Stimulated activated CD8-positive, alpha-beta memory T cell treated with anti-CD3 and anti-CD28 coated beads, Interleukin-7, amount 100 ng/mL, for 48 hours (primary cell): ENCODE measurements around the gene BOLA2B.
"Not testable (repeated sequence)": the region's sequence is repeated elsewhere in the genome, so short reads cannot be mapped to it uniquely, and the experiment has no call there.

Source experiments
- DNase-seq, 2 donors: peaks; one replicate each; pipeline ENCODE4 v3.0.0-alpha.2; 2020; ENCODE audit warnings: low read depth in 1 of 2; ENCODE audit errors: extremely low read depth in 1 of 2

The BOLA2B gene

DNA sequence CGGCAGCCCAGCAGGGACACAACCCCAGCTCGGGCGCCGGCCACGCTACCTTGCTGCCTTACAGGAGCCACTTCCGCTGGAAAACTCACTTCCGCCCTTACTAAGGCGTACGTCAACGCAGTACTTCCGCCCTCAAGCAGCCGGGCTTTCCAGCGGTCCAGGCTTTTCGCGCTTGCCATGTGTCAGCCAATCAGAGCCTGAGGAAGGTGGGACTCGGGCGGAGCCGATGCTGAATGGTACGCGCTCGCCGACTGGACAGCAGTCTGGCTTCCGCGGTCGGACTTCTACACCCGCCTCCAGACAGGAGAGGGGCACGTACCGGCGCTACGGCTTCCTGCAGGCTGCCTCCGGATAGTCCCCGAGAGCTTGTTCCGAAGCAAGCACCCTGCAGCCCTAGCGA is at the start of gene BOLA2B, which contains the start of gene SLX1A:
TSS of gene BOLA2B (minus strand) at position 52 of the 400 bp plus-strand sequence. CDS start 71 bp downstream, outside the sequence.
TSS of gene SLX1A (plus strand) at position 261 of the 400 bp plus-strand sequence. CDS start 210 bp downstream, outside the sequence.
- not testable (repeated sequence) for DNase-seq

DNA sequence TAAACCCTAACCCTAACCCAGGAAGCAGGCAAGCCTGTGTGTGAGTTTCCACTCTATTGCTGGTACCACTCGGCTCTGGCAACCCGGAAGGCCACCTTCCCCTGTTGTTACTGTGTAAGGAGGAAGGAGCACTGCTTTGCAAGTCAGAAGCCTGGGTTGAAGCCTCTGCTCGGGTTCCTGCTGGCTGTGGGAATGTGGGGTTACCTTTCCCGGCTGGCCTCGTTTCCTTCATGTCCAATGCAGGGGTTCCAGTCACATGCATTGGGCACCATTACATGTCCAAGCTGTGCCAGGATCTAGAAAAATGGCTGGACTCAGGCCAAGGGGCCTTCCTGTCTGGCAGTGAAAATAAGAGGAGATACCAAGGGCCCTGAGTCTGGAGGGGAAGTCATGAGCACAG is 23.6 kb upstream of the BOLA2B start:
- DNase-seq, result not testable (repeated sequence)

DNA sequence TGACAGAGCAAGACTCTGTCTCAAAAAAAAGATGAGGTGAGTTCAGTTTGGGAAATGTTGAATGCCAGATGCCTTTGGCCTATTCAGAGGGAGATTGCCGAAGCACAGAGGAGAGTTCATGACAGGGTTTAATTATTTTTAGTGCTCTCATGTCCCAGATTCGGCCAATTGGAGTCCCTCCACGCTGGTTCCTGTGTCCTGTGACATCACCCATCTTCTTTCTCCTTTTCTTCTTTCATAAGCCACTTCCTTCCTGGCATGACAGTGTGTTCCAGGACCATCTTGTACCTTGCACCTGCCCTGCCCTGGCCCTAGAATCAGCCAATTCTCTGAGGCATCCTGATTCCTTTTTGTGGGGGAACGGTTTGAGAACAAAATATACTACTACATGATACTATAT is 17.9 kb upstream of the BOLA2B start:
- not testable (repeated sequence) for DNase-seq

DNA sequence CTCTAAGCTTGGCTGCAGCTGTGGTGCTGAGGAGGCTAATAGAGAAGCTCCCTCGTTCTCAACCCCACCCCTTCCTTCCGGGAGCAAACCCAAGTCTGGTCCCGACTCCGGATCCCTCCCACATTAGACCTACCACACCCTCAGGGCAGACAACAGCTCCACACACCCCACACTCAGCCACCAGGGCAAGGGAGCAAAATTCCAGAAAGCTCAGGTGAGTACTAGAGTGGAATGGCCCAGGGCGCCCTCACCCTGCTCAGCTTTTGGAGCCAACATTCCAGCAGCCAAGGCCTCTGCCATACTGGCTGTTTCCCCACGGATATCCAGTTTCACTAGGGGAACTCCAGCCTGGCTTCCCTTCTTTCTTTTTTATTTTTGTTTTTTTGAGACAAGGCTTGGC is 15.6 kb upstream of the BOLA2B start:
- DNase-seq, result not testable (repeated sequence)

DNA sequence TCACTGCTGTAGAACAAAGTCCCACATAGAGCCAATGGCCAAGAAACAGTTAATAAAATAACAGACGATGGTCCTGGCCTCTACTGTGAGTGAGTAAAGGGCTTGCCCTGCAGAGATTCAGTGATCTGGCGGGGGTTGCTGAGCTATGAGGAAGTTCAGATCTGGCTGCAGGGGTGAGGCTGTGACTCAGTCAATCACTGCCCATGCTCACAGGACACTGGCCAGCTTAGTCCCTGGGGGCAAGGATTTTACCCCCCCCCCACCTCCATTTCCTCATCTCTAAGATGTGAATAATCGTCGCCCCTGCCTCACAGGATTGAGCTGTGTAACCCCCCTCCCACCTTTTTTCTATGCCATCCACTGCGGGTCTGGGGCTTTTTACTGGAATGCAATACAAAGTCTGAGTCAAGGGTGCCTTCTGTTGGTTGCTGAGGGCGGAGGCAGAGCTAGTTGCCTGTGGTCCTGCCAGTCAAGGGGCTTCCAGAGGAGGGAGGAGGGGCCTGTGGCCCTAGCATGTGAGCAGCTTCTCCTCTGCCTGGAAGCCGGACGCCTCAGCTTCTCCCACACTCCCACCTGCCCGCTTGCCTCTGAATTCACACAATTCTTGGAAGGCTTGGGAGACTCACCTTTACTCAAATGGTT is 13.7 kb upstream of the BOLA2B start:
- not testable (repeated sequence) for DNase-seq

DNA sequence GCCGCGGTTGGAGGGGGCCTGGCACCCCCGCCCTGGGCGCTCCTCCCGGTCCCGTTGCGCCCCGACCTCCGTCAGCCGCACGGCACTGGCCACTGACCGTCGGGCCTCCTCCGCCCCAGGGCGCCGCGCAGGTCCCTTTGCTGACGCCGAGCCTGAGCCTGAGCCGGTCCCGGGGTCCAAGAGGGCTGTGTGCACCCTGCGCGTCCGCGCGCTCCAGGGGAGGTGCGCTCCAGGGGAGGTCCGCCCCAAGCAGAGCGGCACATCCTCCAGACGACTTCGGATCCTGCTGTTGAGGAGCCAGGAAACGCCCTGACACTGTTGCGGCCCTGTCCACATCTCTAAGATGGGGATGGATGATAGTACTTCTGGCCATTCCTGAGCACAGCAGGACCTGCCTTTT is 12.8 kb upstream of the BOLA2B start:
- not testable (repeated sequence) for DNase-seq

DNA sequence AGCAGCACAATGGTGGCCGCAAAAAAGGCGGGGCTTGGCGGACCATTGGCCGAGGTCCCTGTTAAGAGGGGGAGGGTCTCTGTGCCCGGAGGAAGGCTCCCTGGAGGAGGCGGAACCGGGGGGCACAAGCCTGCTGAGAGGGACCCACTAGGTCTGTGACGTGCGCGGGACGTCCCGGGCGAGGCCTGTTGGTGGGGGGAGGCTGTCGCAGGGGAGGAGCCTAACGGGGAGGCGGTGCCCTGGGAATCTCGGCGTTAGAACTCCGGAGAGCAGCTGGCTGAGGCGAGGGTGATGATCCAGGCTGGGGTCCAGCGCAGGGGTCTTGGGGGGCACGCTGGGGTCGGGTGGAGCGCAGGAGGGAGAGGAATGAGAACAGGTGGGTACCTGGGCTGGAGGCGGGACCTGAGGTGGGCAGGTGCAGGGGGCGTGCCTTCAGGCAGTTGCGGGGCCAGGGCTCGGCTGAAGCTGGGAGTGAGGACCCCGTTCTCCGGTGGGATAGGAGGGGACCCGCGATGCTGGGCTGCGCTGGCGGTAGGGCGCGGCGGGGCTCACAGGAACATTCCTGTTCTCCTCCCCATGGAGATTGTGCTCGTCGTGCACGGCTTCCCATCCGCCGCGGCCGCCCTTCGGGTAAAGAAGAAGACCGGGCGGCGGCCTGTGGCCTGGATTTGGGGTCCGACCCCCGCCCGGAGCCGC is 12.2 kb upstream of the BOLA2B start:
- not testable (repeated sequence) for DNase-seq

DNA sequence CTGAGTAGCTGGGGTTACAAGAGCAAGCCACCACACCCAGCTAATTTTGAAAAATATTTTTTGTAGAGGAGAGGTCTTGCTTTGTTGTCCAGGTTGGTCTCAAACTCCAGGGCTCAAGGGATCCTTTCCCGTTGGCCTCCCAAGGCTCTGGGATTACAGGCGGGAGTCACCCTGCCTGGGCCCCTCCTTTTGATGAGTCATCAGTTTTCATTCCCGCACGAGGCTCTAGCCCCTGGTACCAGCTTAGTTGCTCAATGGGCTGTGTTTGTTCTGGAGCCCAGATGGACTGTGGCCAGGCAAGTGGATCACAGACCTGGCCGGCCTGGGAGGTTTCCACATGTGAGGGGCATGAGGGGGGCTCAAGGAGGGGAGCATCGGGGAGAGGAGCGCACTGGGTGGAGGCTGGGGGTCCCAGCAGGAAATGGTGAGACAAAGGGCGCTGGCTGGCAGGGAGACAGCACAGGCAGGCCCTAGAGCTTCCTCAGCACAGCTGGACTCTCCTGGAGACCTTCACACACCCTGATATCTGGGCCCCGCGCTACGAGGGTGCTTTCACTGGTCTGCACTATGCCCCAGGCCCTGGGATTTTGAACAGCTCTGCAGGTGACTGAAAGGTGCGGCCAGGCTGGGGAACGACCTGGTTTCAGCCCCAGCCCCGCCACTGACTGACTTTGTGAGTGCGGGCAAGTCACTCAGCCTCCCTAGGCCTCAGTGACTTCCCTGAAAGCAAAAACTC is 6.3 kb upstream of the BOLA2B start:
- not testable (repeated sequence) for DNase-seq

DNA sequence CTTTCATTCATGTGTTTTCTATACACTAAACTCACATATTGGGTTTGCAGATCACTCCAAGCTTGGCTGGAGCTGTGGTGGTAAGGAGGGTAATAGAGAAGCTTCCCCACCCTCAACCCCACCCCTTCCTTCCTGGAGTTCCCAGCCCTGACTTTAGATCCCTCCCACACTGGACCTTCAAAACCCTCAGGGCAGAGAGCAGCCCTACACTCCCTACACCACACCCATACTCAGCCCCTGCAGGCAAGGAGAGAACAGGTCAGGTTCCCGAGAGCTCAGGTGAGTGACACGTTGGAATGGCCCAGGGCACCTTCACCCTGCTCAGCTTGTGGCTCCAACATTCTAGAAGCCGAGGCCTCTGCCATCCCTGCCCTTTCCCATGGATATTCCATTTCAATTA is 5.6 kb upstream of the BOLA2B start, which contains the start of gene SULT1A3:
TSS of gene SULT1A3 (plus strand) at position 207 of the 400 bp plus-strand sequence. CDS start 1,474 bp downstream, outside the sequence.
- DNase-seq, result not testable (repeated sequence)

DNA sequence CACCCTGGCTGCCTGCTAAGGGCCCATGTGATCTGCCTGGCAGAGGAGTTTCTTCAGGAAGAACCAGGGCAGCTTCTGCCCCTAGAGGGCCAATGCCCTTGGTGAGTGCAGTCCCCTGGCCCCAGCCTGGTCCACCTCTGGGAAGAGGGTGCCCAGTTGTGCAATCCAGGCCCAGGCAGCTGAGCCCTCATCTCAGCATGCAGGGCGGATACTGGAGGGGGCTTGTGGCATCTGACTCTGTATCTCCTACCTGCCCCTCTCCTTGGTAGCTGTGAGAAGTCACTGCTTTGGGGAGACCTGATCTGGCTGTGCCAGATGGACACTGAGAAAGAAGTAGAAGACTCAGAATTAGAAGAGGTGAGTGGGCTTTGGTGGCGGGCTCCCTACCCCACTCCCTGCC is 3.5 kb upstream of the BOLA2B start:
- DNase-seq, result not testable (repeated sequence)

DNA sequence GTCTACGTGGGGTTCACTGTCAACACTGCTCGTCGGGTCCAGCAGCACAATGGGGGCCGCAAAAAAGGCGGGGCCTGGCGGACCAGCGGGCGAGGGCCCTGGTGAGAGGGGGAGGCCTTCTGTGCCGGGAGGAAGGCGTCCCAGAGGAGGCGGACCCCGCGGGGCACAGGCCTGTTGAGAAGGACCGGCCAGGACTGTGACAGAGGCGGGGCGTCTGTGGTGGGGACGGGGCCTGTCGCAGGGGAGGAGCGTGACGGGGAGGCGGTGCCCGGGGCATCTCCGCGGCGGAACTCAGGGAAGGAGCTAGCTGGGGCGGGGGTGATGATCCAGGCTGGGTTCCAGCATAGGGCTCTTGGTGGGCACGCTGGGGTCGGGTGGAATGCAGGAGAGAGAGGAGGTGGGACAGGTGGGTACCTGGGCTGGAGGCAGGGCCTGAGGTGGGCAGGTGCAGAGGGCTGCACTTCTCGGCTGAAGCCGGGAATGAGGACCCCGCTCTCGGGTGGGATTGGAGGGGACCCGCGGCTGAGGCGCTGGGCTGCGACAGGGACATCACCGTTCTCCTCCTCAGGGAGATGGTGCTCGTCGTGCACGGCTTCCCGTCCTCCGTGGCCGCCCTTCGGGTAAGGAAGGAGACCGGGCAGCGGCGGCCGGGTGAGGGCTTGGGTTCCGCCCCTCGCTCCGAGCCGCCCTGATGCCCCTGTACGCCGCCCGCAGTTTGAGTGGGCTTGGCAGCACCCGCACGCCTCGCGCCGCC is 883 bp upstream of the BOLA2B start:
- DNase-seq, result not testable (repeated sequence)

DNA sequence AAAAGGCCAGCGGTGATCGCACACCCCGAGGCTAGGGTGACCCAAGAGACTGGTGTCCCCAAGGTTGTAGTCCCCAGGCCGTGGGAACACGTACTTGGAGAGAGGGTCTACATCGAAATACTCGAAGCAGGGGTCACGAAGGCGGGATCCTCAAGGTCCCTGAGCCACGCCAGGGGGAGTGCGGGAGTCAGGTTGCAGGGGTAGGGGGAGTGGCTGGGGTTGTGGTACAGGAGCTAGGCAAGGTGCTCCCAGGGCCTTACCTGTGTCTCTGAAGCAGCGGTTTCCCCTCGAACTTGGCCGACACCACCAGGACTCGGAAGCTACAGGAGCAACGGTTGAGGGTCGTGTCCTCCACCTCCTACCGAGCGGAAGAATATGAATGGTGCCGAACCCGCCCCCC is 368 bp downstream of the BOLA2B start:
- not testable (repeated sequence) for DNase-seq

DNA sequence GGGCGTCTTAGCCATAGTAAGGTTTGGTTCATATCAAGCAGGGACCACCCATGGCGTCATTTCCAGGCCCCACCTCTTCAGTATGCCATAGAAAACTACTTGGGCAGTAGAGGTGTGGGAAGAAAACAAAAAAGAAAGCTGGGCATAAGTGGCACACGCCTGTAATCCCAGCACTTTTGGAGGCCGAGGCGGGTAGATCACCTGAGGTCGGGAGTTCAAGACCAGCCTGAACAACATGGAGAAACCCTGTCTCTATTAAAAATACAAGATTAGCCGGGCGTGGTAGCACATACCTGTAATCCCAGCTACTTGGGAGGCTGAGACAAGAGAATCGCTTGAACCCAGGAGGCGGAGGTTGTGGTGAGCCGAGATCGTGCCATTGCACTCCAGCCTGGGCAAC is 2.3 kb downstream of the BOLA2B start:
- DNase-seq, result not testable (repeated sequence)

DNA sequence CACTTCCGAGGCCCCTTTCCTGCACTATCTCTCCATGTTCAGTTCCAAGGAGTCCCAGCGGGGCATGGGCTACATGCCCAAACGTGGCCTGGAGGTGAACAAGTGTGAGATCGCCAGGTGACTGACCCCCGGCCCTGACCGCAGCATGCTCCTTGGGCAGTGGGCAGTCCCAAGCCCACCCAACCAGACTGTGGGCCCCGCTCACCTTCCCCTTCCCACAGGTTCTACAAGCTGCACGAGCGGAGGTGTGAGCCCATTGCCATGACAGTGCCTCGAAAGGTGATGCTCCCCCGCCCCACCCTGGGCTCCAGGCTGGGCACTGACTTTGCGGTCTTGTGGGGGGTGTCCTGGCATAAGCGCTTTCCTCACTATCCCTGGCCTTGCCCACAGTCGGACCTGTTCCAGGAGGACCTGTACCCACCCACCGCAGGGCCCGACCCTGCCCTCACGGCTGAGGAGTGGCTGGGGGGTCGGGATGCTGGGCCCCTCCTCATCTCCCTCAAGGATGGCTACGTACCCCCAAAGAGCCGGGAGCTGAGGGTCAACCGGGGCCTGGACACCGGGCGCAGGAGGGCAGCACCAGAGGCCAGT is 5.4 kb downstream of the BOLA2B start:
- DNase-seq, result no peak

DNA sequence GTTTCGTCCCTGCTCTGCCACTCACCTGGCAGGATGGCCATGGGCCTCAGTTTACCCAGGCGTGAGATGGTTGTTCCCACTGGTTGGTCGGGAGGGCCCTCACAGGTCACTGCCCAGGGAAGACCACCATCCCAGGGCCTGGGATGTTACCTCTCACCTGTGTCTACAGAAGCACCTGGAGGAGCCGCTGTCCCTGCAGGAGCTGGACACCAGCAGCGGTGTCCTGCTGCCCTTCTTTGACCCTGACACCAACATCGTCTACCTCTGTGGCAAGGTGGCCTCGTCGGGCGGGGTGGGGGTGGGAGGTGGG is 6.0 kb downstream of the BOLA2B start:
- no peak for DNase-seq

DNA sequence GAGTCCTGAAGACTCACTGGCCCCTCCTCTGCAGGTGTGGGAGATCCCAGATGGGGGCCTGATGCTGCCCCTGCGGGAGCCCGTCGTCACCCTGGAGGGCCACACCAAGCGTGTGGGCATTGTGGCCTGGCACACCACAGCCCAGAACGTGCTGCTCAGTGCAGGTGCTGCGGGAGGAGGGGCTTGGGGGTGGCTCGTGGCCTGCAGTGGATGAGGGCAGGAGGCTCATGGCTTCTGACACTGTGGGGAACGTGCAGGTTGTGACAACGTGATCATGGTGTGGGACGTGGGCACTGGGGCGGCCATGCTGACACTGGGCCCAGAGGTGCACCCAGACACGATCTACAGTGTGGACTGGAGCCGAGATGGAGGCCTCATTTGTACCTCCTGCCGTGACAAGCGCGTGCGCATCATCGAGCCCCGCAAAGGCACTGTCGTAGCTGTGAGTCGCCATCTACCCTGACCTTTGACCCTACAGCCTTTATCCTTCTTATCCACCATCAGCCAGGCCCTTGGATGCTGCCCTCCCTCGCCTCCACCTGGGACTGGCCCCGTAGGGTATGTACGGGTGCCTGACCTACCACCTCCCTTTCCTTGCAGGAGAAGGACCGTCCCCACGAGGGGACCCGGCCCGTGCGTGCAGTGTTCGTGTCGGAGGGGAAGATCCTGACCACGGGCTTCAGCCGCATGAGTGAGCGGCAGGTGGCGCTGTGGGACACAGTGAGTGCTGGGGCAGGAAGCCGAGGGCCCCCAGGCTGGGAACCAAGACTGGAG is 6.5 kb downstream of the BOLA2B start:
- DNase-seq, result peak; percentile 69 to 81

DNA sequence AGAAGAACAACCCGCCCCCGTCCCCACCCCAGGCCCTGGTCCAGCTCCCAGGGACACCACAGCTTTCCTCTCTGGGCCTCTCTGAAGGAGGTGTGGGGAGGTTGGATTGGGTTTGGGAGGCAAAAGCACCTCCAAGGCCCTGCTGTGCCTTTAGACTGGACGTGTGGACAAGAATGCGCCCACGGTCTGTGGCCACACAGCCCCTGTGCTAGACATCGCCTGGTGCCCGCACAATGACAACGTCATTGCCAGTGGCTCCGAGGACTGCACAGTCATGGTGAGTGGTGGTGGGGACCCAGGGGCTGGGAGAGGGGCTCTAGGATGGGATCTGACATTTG is 7.1 kb downstream of the BOLA2B start:
- DNase-seq, result no peak

DNA sequence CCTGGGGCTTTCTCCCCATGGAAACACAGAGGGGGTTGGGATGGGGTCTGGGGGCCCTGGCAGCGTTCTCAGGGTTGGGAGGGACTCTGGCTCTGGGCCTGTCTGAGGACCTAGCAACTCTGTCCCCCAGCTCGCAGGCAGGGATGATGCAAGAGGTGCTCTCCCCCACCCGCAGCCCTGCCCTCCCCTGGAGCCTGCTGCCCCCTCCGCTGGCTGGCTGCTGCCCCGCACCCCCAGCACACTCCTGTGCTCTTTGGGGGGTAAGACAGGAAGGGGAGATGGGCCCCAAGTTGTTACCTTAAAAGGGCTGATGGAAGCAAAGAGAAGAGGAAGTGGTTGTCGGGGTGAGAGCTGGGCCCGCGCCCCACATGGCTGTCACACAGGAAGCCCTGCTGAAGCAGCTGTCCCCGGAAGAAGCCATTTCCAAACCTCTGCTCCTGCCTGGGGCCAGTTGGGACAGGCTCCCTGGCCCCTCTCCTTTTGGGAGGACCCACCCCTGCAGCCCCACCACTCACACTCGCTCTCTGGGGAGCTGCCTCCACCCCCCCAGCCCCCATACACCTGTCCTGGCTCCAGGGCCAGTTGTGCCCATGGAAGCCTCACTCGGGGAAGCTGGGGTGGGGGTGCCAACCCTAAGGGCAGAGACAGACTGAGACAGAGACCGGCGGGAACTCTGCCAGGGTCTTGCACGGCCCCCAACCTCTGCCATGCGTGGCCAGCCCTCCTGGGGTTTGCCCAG is 7.6 kb downstream of the BOLA2B start:
- DNase-seq, result peak; percentile 76 to 86
